Putamen (tissue), 1 donor: ENCODE data around the gene IPPK.
A peak's percentile ranks its signal among the peaks of the same experiment; 100 is the strongest.
"Not testable (repeated sequence)": the region's sequence is repeated elsewhere in the genome, so short reads cannot be mapped to it uniquely, and the experiment has no call there.

Experiments used
- DNase-seq: peaks from one replicate; pipeline ENCODE4 v3.0.0-alpha.2; 2016; ENCODE audit warnings: low spot score

Gene IPPK

DNA sequence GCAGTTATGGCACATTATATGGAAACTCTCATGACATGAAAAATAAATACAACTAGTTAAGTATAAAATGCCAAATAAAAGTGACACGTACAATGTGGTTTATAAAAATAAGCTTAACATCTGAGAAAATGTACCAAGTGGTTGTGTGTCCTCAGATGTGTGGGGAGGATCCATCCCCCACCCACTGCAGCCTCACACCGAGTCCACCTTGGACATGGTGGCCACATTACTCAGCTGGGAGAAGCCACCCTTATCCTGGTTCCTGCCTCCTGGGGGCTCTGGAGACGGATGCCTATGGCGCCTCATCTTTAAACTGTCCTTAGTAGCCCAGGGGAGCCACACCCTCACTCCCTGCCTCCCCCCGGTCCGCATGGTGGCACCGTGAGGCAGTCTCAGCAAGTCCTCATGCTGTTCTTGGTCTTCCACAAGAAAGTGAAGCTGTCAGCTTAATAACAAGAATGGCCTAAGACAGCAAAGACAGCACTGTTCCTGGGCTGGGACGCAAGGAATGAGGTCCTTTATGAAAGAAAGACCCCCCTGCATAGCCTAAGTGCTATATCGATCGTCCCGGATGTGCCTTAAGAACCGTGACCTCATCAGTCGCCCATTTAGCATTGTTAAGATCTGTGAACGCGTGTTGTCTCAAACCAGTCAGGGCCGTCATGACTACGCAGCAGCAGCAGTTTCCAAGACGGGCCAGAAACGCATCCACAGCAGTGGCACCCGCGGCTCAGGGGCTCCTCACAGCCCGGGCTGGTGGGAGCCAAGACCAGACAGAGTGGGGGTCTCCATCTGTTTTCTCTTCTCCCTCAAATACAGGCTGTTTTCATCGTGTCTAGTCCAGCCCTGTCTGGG is 56.4 kb downstream of the IPPK start:
- DNase-seq: no peak

DNA sequence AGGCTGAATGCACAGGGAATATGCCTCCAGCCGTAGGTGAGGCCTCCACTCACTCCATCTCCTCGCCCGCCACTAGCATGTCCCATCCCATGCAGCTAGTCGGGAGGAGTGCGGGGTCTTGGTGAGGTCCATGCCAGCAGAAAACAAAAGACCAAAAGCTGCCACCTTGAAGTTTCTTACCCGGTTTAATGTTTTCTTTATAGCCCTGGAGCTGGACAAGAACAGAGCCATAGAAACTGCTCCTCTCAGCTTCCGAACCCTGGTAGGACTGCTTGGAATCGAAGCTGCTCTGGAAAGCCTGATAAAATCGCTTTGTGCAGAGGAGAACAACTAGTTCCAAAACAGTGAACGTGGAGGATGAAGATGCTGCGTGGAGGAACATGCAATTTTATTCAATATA is 57.1 kb downstream of the IPPK start:
- DNase-seq: no peak

DNA sequence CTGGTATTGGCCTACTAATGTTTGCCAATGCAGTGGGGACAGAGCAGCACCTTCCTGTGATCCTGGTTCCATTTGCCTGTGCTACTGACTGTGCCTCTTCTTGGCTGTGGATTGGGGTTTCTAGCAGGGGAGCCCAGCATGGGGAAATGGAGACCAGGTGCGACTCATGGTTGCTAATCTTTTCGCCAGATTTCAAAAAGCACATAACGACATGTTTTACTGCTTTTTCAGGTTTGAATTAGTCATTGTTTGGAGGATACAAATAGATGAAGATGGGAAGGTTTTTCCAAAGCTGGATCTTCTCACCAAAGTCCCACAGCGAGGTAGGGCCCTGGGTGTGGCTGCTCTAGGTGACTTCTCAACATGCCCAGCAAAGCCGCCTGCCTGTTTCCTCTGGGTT is 57.6 kb downstream of the IPPK start:
- DNase-seq: no peak

- no peak for DNase-seq
Measured at GRCh38 chr9:92611621-92612285, 58.2 kb downstream of the IPPK start.

DNA sequence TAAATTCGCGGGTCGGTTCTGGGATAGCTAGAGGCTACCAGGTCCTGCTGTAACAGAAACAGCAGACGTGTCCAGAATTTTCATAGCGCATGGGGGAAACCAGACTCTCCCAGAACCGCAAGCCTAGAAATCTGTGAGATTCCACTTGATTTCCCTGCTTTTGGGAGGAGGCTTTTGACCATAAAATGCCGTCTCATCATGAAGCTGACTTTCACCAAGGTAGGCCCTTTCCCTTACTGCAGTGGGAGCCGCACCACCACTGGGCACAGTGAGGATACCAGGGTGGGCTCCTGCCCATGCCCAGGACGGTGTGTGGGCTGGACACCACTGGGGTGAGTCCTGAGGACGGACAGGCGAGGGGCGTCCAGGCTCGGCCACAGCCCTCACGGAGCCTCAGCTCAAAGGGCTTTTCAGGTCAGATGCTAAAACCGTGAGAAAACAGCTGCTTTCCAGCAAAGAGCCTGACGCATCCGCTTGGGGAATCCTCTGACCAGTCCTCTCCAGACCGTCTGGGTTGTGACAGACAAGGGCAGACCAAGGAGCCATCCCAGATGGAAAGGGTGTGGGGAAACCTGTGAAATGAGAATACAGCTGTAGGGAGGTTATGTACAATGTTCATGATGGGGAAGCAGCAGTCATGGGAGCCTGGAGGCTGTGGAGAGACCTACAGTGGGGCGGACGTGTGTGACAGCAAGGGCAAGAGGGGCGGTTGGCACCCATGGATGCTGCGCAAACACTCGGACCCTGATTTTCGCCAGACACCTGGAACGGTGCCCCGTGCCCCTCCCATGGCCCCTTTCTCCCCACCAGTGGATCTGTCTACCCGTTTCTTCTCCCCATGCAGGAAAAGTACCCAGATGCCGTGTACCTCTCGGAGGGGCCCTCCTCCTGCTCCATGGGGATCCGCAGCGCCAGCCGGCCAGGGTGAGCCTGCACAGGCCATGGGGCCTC is 59.2 kb downstream of the IPPK start:
- DNase-seq: no peak

GRCh38 chr9:92608909-92609445 is 61.0 kb downstream of the IPPK start:
- peak; percentile 83 for DNase-seq

- DNase-seq: no peak
Measured at GRCh38 chr9:92608241-92608908, 61.6 kb downstream of the IPPK start.

DNA sequence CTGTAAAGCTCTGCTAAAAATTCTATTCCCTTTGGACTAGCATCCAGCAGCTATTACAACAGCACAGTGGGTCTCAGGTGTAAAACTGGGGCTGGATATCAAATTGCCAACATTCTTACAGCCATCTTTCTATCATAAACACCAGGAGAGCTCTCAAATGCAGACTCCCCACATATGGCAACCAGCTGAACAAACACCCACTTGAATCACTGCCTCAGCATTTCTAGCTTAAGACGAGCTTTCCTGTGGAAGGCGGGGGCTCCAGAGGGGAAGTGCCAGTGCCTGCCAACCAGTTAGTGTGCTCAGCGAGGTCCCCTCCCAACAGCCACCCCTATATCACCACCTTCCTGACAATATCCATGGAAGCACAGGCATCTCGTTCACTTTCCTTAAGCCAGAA is 62.2 kb downstream of the IPPK start:
- peak; percentile 67 for DNase-seq

- no peak for DNase-seq
Measured at GRCh38 chr9:92607088-92607487, 62.8 kb downstream of the IPPK start.

DNA sequence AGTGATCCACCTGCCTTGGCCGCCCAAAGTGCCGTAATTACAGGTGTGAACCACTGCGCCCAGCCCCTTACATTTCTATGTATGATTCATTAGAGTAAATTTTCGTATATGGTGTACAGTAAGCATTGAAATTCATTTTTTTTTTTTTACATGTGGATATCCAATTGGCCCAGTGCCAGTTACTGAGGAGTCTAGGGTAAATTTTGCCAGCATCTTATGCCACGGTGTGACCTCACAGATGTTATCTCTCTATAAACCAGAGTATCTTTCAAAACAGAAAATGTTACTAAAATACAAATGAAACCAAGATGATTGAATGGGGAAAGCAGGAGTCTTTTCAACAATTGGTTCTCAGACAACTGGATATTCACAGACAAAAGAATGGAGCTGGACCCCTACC is 64.7 kb downstream of the IPPK start:
- DNase-seq: no peak

- no peak for DNase-seq
Measured at GRCh38 chr9:92603990-92604389, 65.9 kb downstream of the IPPK start.

GRCh38 chr9:92603100-92603499 is 66.8 kb downstream of the IPPK start:
- DNase-seq: no peak

DNA sequence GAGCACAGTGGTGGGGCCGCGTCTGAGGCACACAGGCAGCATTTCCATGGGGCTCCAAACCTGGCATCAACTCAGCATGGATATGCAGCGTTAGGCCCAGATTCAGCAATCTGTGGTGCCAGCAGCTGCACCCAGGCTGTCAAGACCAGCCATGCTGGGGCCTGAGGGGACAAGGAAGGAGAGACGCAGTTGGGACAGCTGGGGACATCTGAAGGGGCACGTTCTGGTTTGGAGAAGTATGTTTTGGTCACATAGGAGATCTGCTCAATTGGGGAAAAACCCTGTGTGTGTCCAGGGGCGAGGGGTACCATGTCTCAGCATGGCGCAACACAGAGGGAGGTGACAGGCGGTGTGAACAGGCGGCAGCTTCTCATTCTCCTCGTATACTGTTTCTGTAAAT is 67.5 kb downstream of the IPPK start:
- no peak for DNase-seq

GRCh38 chr9:92601451-92601850 is 68.5 kb downstream of the IPPK start:
- DNase-seq: no peak

- DNase-seq: no peak
Measured at GRCh38 chr9:92600462-92601261, 69.3 kb downstream of the IPPK start.

DNA sequence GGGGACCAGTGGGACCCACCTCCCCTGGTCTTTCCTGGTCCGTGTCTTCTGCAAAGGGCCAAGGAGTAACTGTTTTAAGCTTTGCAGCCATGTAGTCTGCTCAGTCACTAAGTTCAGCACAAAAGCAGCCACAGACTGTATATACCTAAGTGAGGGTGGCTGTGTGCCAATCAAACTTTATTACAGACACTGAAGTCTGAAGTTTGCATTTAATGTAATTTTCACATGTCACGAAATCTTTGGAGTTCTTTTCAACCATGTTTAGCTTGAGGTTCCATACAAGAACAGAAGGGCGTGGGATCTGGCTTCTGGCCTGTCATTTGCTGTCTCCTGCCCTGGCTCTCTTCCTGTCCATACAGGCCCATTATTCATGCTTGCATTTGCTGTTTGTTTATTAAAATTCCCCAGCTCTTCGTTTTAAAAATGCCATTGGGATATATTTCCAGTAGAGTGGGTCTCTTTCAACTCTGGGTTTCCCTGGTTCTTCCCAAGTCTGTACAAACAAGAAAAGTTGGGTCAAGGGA is 69.9 kb downstream of the IPPK start:
- DNase-seq: no peak

GRCh38 chr9:92598382-92598781 is 71.5 kb downstream of the IPPK start:
- no peak for DNase-seq

DNA sequence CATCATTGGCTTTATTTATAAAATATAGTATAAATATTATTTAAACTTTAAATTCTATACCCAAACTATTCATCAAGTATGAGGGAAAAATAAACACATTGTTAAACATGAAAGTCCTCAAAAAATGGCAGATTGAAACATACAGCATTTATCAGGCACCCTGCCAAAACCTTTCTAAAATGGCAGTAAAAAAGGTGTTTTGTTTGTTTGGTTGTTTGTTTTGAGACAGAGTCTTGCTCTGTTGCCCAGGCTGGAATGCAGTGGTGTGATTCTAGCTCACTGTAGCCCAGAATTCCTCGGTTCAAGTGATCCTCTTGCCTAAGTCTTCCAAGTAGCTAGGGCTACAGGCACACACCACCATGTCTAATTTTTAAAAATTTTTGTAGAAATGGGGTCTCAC is 74.0 kb downstream of the IPPK start:
- no peak for DNase-seq

GRCh38 chr9:92595075-92595474 is 74.9 kb downstream of the IPPK start:
- DNase-seq: not testable (repeated sequence)
